Measurements from ENCODE around the gene IMPDH2. TPM values are rescaled to one million over a fixed set of nuclear protein-coding genes. Genes with fewer than 3 reads are reported as not detected.

IMPDH2 gene
- total RNA-seq, 4 donors from 2014 or later: 123 to 278 (median 200) TPM

- H3K27ac ChIP-seq: peak overlapping the region; percentile 97 to 100 (median 99)
- H3K36me3 ChIP-seq: peaks cover 28 to 51% (median 32%) of the 10 kb centered on the region in 3 donors
- H3K4me3 ChIP-seq: peak overlapping the region; percentile 66 to 99 (median 93)
- TF ChIP-seq CTCF (IDR thresholded peaks at IDR 0.05): peak in 1 of 6 experiments; percentile 9
- TF ChIP-seq POLR2A (IDR thresholded peaks at IDR 0.05): no peak
- 7 to 15% methylated on average over 3 to 4 of the region's 12 CpGs for WGBS, 2 donors
- H3K4me1 ChIP-seq: peaks cover 30 to 82% (median 35%) of the 10 kb centered on the region in 3 donors
- DNase-seq: no peak
- no peaks in the 10 kb centered on the region for H3K27me3 ChIP-seq
- intact Hi-C loops (cut with DNase I): loop anchor here (10.0 kb wide), 1 partner anchor 72 kb away; the partner anchor contains the start of gene QRICH1
- H3K9me3 ChIP-seq: no peaks in the 10 kb centered on the region
These were observed 6.5 kb downstream of the IMPDH2 start for GRCh38 chr3:49022688-49023171.

GRCh38 chr3:49021813-49022687 lies 7.1 kb downstream of the IMPDH2 start, which contains the start of gene NDUFAF3:
TSS of gene NDUFAF3 (plus strand) at chr3:49022121. CDS start at chr3:49022145, 24 bp downstream.
- peak within 1 kb of the TSS; percentile 97 to 100 (median 99) for H3K27ac ChIP-seq
- H3K9me3 ChIP-seq: no peaks in the 10 kb centered on the region
- peak; percentile 77 for DNase-seq
- intact Hi-C loops (cut with DNase I): loop anchor here (10.0 kb wide), 1 partner anchor 73 kb away; the partner anchor contains the start of gene QRICH1
- H3K27me3 ChIP-seq: no peaks in the 10 kb centered on the region
- H3K4me3 ChIP-seq: peak within 1 kb of the TSS; percentile 66 to 99 (median 93)
- peaks cover 28 to 44% (median 32%) of the 10 kb centered on the region in 3 donors for H3K36me3 ChIP-seq
- TF ChIP-seq CTCF (IDR thresholded peaks at IDR 0.05) (peak; percentile 92 to 98 (median 96)), POLR2A (IDR thresholded peaks at IDR 0.05) (peak in 2 of 4 donors; percentile 88 to 89)
- peaks cover 36 to 82% (median 37%) of the 10 kb centered on the region in 3 donors for H3K4me1 ChIP-seq
- 0% methylated on average over 3 to 6 of the region's 83 CpGs for WGBS, 2 donors

GRCh38 chr3:49021213-49021812 lies 7.9 kb downstream of the IMPDH2 start:
- Histone ChIP-seq H3K36me3 (peaks cover 24 to 42% (median 28%) of the 10 kb centered on the region in 3 donors), H3K27me3 (no peaks in the 10 kb centered on the region), H3K27ac (peak overlapping the region; percentile 97 to 100 (median 99)), H3K9me3 (no peaks in the 10 kb centered on the region), H3K4me1 (peaks cover 37 to 83% (median 38%) of the 10 kb centered on the region in 3 donors), H3K4me3 (peak overlapping the region; percentile 66 to 99 (median 93))
- WGBS, 2 donors: 0% methylated on average over 13 of the region's 60 CpGs; no CpG with 5 or more reads in 1 of the 2 donors
- peak; percentile 94 for DNase-seq
- intact Hi-C loops (cut with DNase I): loop anchor here (10.0 kb wide), 1 partner anchor 73 kb away; the partner anchor contains the start of gene QRICH1
- peak in 3 of 4 donors; percentile 98 to 100 (median 98) for TF ChIP-seq POLR2A (IDR thresholded peaks at IDR 0.05)
- no peak for TF ChIP-seq CTCF (IDR thresholded peaks at IDR 0.05)

GRCh38 chr3:49020330-49021212 lies 8.6 kb downstream of the IMPDH2 start:
- H3K27me3 ChIP-seq: no peaks in the 10 kb centered on the region
- no peak for TF ChIP-seq POLR2A (IDR thresholded peaks at IDR 0.05)
- no peak for TF ChIP-seq CTCF (IDR thresholded peaks at IDR 0.05)
- H3K27ac ChIP-seq: peak overlapping the region; percentile 97 to 100 (median 99)
- peak overlapping the region; percentile 66 to 99 (median 93) for H3K4me3 ChIP-seq
- intact Hi-C loops (cut with DNase I): loop anchor here (10.0 kb wide), 1 partner anchor 74 kb away; the partner anchor contains the start of gene QRICH1
- H3K36me3 ChIP-seq: peaks cover 18 to 42% (median 25%) of the 10 kb centered on the region in 3 donors
- WGBS, 2 donors: 0% methylated on average over 5 of the region's 51 CpGs; no CpG with 5 or more reads in 1 of the 2 donors
- H3K4me1 ChIP-seq: peaks cover 37 to 75% (median 38%) of the 10 kb centered on the region in 3 donors
- DNase-seq: no peak
- H3K9me3 ChIP-seq: no peaks in the 10 kb centered on the region
